ENCODE measurements around the gene VWA8. TPM values are rescaled to one million over a fixed set of nuclear protein-coding genes. Genes with fewer than 3 reads are reported as not detected.

Gene VWA8
- total RNA-seq, 6 experiments from 2014 or later, result 11.3 to 14.7 (median 13.8) TPM

DNA sequence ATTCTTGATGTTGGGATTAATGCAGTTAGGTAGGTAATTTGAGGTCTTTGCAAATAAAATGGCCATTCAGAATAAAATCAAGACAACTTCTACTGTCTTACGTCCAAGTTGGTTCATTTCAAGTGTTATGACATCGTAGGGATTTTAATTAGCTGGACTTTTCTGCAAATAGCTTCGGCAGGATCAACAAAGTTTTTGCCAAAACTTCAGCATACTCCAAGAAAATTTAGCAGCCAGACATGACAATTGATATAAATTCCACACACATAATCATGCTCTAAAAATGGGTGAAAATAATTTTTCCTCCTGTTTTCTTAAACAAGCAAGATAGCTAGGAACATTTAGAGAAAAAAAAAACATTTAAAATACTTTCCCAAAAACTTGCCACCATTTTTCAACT lies 344.8 kb downstream of the VWA8 start:
- peaks cover 4% of the 10 kb centered on the region for H3K27me3 Mint-ChIP-seq (ENCODE audit: insufficient read depth)
- peaks cover 40% of the 10 kb centered on the region for H3K4me1 Mint-ChIP-seq (ENCODE audit: low read depth)
- 0 out of 2 replicates have a peak, but pooled peaks cover 6% of the 10 kb centered on the region for H3K9me3 Mint-ChIP-seq
- H3K4me3 Mint-ChIP-seq, result no peak overlapping the region
- H3K27ac Mint-ChIP-seq, result no peak overlapping the region
- no peak for DNase-seq
- H3K36me3 Mint-ChIP-seq (ENCODE audit: low read depth), result peaks cover 16% of the 10 kb centered on the region
- no peak for TF ChIP-seq CTCF (IDR thresholded peaks at IDR 0.05)

DNA sequence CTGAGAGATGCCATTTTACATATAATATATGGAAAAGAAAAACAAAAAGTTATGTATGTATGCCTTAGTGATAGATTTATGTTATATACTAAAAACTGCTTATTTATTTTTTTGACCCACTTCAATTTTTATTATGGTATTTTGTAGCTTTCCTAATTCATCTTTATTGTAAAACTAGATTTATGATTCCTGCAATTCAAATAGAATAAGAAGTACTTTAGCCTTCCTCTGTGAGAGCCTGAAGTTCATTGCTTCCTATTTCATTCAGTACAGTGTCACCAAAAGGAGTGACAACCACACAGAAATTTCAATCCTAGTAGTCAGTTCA lies 345.4 kb downstream of the VWA8 start:
- peaks cover 20% of the 10 kb centered on the region for H3K36me3 Mint-ChIP-seq (ENCODE audit: low read depth)
- H3K27ac Mint-ChIP-seq, result no peak overlapping the region

DNA sequence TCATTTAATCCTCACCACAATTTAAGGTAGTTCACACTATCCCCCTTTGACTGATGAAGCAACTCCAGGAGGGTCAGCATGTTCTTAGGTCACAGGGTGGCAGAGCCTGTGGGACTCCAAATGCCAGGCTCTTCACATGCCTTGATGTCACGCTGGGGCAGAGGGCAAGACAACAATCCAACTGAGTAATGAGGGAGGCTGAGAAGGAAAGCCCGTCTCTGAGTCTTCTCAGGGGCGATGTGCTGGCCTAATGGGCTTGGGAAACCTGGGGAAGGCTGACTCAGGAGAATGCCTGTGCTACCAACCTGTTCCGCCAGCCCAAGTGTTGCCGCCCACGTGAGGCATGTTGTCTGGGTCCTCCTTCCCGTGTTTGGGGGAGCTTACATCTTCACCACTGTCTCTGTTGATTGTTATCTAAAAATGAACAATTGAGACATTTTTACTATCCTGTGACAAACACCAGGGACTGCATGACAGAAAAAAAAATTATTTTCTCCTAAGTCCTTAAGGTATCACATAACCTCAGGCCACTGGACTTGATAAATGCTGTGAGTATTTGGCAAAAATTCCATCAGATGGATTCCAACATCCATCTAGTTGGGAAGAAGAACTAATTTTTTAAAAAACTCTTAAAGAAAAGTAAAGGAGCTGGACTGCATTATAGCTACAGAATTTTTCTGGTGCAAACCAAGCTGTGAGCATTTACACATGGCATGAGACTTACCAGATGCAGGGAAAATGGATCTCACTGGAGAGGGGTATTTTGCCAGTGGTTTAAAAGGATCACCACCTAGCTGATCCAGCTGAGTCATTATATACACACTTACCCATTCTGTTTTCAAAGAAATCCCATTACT lies 346.0 kb downstream of the VWA8 start:
- no peak for TF ChIP-seq CTCF (IDR thresholded peaks at IDR 0.05)
- DNase-seq, result peak; percentile 27

More for the DNA sequence above, 345.4 kb downstream of the VWA8 start:
- DNase-seq, result no peak
- Mint-ChIP-seq H3K4me1 (ENCODE audit: low read depth) (peaks cover 45% of the 10 kb centered on the region), H3K4me3 (no peak overlapping the region), H3K9me3 (0 out of 2 replicates have a peak, but pooled peaks cover 6% of the 10 kb centered on the region), H3K27me3 (ENCODE audit: insufficient read depth) (peaks cover 4% of the 10 kb centered on the region)
- no peak for TF ChIP-seq CTCF (IDR thresholded peaks at IDR 0.05)

GRCh38 chr13:41613984-41614661 lies 346.8 kb downstream of the VWA8 start:
- peaks cover 21% of the 10 kb centered on the region for H3K36me3 Mint-ChIP-seq (ENCODE audit: low read depth)
- H3K4me1 Mint-ChIP-seq (ENCODE audit: low read depth), result peaks cover 56% of the 10 kb centered on the region
- peak overlapping the region; percentile 75 for H3K4me3 Mint-ChIP-seq
- H3K27me3 Mint-ChIP-seq (ENCODE audit: insufficient read depth), result peaks cover 4% of the 10 kb centered on the region
- H3K9me3 Mint-ChIP-seq, result 0 out of 2 replicates have a peak, but pooled peaks cover 3% of the 10 kb centered on the region
- peak; percentile 84 for DNase-seq
- peak overlapping the region; percentile 92 for H3K27ac Mint-ChIP-seq
- no peak for TF ChIP-seq CTCF (IDR thresholded peaks at IDR 0.05)

More for the DNA sequence above, 346.0 kb downstream of the VWA8 start:
- Mint-ChIP-seq H3K4me1 (ENCODE audit: low read depth) (peaks cover 51% of the 10 kb centered on the region), H3K36me3 (ENCODE audit: low read depth) (peaks cover 20% of the 10 kb centered on the region), H3K4me3 (peak overlapping the region; percentile 75; the same call in 1 of the 2 replicates), H3K9me3 (0 out of 2 replicates have a peak, but pooled peaks cover 6% of the 10 kb centered on the region), H3K27ac (peak overlapping the region; percentile 92), H3K27me3 (ENCODE audit: insufficient read depth) (peaks cover 4% of the 10 kb centered on the region)

DNA sequence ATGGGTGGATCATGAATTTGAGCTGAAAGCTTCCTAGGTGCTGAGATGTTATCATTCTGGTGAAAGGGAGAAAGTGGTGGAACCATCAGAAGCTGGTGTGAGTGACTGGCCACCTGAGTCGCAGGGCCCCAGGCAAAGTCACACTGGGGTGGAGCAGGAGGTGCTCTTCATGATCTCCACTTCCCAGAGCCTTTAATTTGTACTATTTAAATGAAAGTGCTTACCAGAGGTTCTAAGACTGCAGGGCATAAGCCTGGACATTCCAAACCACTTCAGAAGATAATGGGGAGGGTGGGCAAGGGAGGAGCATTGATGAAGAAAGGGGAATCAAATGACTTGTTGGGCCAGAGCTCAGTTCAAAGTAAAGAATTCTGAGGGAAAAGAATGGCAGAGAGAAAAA lies 347.4 kb downstream of the VWA8 start:
- DNase-seq, result no peak
- no peak for TF ChIP-seq CTCF (IDR thresholded peaks at IDR 0.05)
- Mint-ChIP-seq H3K27ac (peak overlapping the region; percentile 92), H3K4me3 (peak overlapping the region; percentile 43; the same call in 1 of the 2 replicates), H3K9me3 (no peaks in the 10 kb centered on the region), H3K27me3 (ENCODE audit: insufficient read depth) (peaks cover 4% of the 10 kb centered on the region), H3K36me3 (ENCODE audit: low read depth) (peaks cover 17% of the 10 kb centered on the region), H3K4me1 (ENCODE audit: low read depth) (peaks cover 62% of the 10 kb centered on the region)
